IMR-90 (cell line): ENCODE data around the gene TMEM14C.

Experiments
- CTCF ChIP-seq: conservative IDR thresholded peaks from 2 replicates; pipeline ENCODE4 v1.5.1; 2012; ENCODE audit warnings: mild to moderate bottlenecking, low read depth, low read length, improper control_type of control experiment
- MAZ ChIP-seq: IDR thresholded peaks from 2 replicates; pipeline ENCODE4 v1.6.1; 2012; ENCODE audit warnings: low read depth, mild to moderate bottlenecking, low read length, improper control_type of control experiment, moderate library complexity, borderline replicate concordance
- MXI1 ChIP-seq: IDR thresholded peaks from 2 replicates; pipeline ENCODE4 v1.6.1; 2012; ENCODE audit warnings: low read depth, mild to moderate bottlenecking, low read length, moderate library complexity, borderline replicate concordance
- POLR2A ChIP-seq: IDR thresholded peaks from 2 replicates; pipeline ENCODE4 v1.6.1; 2012; ENCODE audit warnings: mild to moderate bottlenecking, low read depth, low read length
- RFX5 ChIP-seq: IDR thresholded peaks from 2 replicates; pipeline ENCODE4 v1.8.0; 2012; ENCODE audit warnings: low read depth, mild to moderate bottlenecking, low read length, moderate library complexity
- SMC3 ChIP-seq: fragments of 150-350 bp; IDR thresholded peaks from 2 replicates; pipeline ENCODE4 v1.6.1; 2016; ENCODE audit warnings: low read depth, mild to moderate bottlenecking, antibody characterized with exemption, low read length, moderate library complexity

GRCh38 chr6:10713962-10714361 lies 8.9 kb upstream of the TMEM14C start:
- no peak for TF ChIP-seq CTCF
- no peak for TF ChIP-seq POLR2A
- no peak for TF ChIP-seq RFX5
- no peak for TF ChIP-seq SMC3
- TF ChIP-seq MAZ: no peak
- TF ChIP-seq MXI1: no peak
